Measurements from ENCODE around the gene CREBBP.

DNA sequence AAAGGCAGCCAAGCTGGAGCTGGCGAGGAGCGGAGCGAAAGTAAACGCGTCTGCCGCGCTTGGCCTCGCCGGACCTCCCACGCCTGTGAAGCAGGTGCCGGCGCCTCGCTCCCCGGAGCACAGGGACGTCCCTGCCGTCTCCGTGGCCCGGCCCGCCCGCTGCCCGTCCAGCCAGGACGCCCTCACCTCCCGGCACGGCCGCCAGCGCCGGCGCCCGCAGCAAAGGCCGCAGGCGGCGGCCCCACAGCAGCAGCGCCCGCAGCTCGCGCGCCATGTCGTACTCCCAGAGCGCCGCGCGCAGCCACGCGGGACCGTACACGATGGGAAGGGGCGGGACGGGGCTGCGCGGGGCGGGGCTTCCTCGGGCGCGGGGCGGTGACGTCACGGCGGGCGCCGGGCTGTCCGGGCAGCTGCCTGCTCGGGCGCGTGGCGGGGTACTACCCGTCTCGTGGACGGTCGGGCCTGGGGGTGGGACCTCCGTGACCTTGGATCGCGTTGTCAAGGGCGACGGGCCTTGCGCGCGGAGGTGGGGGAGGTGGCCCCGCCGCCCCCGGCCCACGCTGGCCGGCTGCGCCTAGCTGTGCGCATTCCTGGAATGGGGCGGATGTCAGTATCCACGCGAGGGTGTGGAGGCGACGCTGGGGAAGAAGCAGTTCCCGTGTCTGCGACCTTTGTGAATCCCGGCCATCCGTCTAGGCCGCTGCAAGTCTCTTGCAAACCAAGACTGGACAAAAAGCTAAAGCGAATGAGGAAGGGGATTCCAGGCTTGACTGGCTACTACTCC is 163.1 kb downstream of the CREBBP start, which contains the start of gene TRAP1:
- peak; percentile 89 for TF ChIP-seq POLR2A (IDR thresholded peaks at IDR 0.05; ENCODE audit: low read length)
- TF ChIP-seq GATA1 (IDR thresholded peaks at IDR 0.05; ENCODE audit: low read depth, low read length), result no peak

All from erythroblast (primary cell).